GM19035 (cell line): ENCODE results near the gene TSPAN10.
"Not testable (repeated sequence)": the region's sequence is repeated elsewhere in the genome, so short reads cannot be mapped to it uniquely, and the experiment has no call there.

Experiments used
- ATAC-seq: cut with Tn5 transposase; IDR thresholded peaks from one replicate; pipeline ENCODE4 v1.9.1; 2021; ENCODE audit not compliant: unreplicated experiment

The TSPAN10 gene

GRCh38 chr17:81659038-81659437, 22.0 kb downstream of the TSPAN10 start:
- ATAC-seq, result no peak

- no peak for ATAC-seq
Observed at GRCh38 chr17:81660441-81660840, 23.4 kb downstream of the TSPAN10 start.

- no peak for ATAC-seq
Observed at GRCh38 chr17:81662002-81662401, 25.0 kb downstream of the TSPAN10 start.

GRCh38 chr17:81664051-81664470, 27.1 kb downstream of the TSPAN10 start:
- ATAC-seq, result no peak

- ATAC-seq, result no peak
Observed at GRCh38 chr17:81665205-81666091, 28.5 kb downstream of the TSPAN10 start.

- ATAC-seq, result peak; percentile 22
Observed at GRCh38 chr17:81666092-81666341, 29.0 kb downstream of the TSPAN10 start.

- peak; percentile 86 for ATAC-seq
Observed at GRCh38 chr17:81666342-81667191, 29.6 kb downstream of the TSPAN10 start, which contains the start of the genes CCDC137 and OXLD1. TSS of gene CCDC137 (plus strand) at chr17:81666737. CDS start at chr17:81666767, 30 bp downstream. TSS of gene OXLD1 (minus strand) at chr17:81666605. CDS start at chr17:81666577, 28 bp downstream.

- no peak for ATAC-seq
Observed at GRCh38 chr17:81667754-81668153, 30.8 kb downstream of the TSPAN10 start.

GRCh38 chr17:81672504-81672903, 35.5 kb downstream of the TSPAN10 start:
- ATAC-seq, result no peak

GRCh38 chr17:81672954-81673353, 36.0 kb downstream of the TSPAN10 start:
- no peak for ATAC-seq

- no peak for ATAC-seq
Observed at GRCh38 chr17:81673561-81674258, 36.7 kb downstream of the TSPAN10 start.

- not testable (repeated sequence) for ATAC-seq
Observed at GRCh38 chr17:81675515-81676221, 38.7 kb downstream of the TSPAN10 start.

GRCh38 chr17:81676906-81677305, 39.9 kb downstream of the TSPAN10 start:
- no peak for ATAC-seq

GRCh38 chr17:81680150-81680549, 43.2 kb downstream of the TSPAN10 start:
- ATAC-seq, result no peak

- no peak for ATAC-seq
Observed at GRCh38 chr17:81681672-81682071, 44.7 kb downstream of the TSPAN10 start.

GRCh38 chr17:81682565-81683207, 45.7 kb downstream of the TSPAN10 start:
- no peak for ATAC-seq

- peak; percentile 10 for ATAC-seq
Observed at GRCh38 chr17:81683208-81683583, 46.2 kb downstream of the TSPAN10 start.

GRCh38 chr17:81683584-81684441, 46.8 kb downstream of the TSPAN10 start, which contains the start of the genes ARL16 and HGS:
TSS of gene ARL16 (minus strand) at chr17:81683797. CDS start at chr17:81683753, 44 bp downstream.
TSS of gene HGS (plus strand) at chr17:81684011. CDS start at chr17:81684067, 56 bp downstream.
- peak; percentile 95 for ATAC-seq

- ATAC-seq, result no peak
Observed at GRCh38 chr17:81684442-81684911, 47.5 kb downstream of the TSPAN10 start.
